ENCODE results near the gene HES2.

- TF ChIP-seq POLR2A (IDR thresholded peaks at IDR 0.05) = no peak
- TF ChIP-seq CTCF (IDR thresholded peaks at IDR 0.05) = no peak
- TF ChIP-seq EP300 (IDR thresholded peaks at IDR 0.05) = no peak
Measured at GRCh38 chr1:6454856-6455751, 35.4 kb upstream of the HES2 start.
